HG03342 (cell line): ENCODE results near the gene CDK4.

Source experiments
- ATAC-seq: cut with Tn5 transposase; IDR thresholded peaks from one replicate; pipeline ENCODE4 v1.9.1; 2021; ENCODE audit warnings: mild to moderate bottlenecking, moderate library complexity; ENCODE audit not compliant: unreplicated experiment

The CDK4 gene

DNA sequence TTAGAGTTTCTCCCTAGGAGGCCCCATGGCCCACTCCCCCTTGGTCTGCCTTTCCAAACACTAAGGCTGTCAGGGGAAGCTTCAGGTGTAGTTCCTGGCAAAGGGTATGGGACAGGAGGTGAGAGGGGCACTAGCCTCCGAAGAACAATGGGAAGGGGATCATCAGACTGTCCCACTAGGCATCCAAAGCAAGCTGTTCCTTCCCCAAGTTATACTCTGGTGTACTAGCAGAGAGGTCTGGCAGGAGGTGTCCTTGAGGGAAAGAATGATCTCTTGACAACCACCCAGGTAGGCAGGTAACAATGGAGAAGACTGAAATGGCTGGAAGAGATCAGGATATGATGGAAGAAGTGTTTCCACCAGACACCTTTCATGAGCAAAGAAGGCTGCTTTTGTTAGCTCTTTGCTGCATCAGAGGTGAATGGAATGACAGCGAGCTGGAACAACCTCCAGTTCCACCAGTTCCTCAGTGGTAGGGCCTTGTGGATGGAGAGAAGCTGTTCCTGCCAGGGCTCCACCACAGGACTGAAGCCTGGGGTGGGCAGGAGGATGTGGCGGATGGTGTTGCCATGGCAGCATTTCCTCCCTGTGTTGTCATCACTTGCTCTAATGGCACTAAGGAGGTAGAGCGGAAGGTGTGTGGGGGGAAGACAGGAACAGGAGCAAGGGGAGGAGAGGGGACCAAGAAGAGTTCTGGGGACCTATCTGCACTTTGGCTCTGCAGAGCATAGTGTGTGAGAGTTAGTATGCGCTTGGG is 11.3 kb downstream of the CDK4 start:
- peak; percentile 54 for ATAC-seq

DNA sequence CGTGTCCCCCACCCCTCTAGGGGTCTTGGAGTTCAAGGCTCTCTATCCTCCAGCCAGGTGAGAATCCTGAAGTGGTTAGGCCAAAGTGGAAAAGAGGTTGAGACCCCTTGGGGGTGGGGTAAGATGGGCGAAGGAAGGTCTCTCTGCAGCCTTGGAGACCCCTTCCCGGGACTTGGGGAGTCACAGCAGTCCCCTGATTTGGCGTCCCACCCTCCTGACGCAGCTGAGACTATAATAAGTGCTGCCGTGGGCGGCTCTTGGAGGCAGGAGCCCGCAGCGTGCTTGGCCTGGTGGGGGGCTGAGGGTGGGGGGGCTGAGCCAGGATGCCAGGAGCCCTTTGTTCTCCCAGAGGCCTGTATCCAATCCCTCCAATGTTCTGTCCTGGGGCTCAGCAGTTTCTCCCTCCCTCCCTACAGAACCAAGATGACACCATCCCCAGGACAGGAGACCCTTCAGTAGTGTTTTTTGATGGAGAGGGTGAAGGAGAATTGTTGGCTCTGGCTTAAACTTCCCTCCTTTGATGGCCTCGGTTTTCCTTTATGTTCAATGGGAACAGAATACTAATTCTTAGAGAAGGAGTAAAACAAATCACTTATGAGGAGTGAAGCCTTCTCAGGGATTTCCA is 12.1 kb downstream of the CDK4 start:
- no peak for ATAC-seq

DNA sequence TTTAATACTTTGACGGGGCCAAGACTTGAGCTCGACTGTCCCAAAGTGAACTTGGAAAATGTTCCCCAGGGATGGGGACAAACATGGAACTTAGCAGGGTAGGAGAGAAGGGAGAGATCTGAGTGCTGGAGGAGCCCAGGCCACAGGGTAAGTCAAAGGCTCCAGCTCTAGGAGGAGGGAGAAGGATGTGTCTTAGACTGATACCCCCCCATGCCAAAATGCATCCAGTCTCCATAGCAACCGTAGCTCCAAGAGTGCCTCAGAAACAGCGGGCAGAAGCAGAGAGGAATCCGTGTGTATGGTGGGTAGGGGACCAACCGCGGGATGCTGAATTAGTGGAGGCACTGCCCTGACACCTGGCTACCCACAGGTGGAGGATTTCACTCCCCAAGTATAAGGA is 12.7 kb downstream of the CDK4 start:
- no peak for ATAC-seq

DNA sequence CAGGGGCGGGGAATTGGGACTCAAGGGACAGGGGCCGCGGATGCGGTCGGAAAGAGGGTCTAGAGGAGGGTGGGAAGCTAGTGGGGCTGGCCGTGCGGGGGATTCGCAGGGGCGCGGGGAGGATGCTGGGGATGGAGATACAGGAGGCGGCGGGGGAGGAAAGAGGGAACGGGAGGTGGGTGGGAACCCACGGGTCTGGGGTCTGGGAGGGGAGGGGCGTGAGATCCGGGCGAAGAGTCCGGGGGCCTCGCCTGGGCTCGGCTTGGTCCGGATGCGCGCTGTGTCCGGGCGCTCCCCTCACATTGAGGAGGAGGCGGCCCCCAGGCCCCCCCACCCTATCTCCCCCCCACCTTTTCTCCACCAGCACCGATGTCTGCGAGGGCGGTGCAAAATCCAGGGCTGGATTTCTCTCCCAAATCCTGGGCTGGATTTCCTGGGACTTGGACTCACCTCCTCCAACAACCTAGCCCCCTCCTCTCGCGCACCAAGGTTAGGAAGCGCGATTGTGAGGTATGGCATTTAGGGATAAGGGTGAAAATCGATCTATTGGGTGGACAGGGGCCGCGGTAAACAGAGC is 13.4 kb downstream of the CDK4 start, which contains the start of gene AGAP2:
Gene AGAP2, minus strand, starts transcription at position 82 of the 577 bp plus-strand sequence. CDS start 496 bp downstream, outside the sequence.
- no peak for ATAC-seq

DNA sequence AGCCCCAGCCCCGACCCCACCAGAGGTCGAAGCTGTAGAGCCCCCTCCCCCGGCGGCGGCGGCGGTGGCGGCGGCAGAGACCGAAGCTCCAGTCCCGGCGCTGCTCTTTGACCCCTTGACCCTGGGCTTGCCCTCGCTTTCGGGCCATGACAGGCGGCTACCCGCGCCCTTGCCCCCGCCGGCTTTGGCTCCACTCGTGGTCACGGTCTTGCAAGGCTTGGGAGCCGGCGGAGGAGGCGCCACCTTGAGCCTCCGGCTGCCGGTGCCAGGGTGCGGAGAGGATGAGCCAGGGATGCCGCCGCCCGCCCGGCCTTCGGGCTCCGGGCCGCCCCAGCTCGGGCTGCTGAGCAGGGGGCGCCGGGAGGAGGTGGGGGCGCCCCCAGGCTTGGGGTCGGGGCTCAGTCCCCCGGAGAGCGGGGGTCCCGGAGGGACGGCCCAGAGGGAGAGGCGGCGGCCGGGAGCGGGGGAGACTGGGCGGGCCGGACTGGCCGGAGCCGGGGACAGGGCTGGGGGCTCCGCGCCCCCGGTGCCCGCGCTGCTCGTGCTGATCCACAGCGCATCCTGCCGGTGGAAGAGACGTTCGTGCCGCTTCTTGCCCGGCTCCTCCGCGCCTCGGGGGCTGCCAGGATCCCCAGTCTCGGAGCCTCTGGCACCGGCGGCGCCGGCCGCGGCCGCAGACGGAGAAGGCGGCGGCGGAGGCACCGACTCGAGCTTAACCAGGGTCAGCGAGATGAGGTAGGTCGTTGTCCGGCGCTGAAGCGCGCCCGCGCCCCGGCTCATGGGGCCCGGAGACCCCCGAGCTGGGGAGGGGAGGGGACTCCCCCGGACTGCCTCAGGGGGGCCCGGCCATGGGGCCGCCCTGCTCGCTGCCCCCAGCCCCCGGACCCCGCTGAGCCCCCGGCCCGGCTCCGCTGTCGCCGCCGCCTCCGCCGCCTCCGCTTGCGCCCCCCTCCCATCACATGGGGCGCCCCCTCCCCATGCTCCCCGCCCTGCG is 14.3 kb downstream of the CDK4 start:
- no peak for ATAC-seq

DNA sequence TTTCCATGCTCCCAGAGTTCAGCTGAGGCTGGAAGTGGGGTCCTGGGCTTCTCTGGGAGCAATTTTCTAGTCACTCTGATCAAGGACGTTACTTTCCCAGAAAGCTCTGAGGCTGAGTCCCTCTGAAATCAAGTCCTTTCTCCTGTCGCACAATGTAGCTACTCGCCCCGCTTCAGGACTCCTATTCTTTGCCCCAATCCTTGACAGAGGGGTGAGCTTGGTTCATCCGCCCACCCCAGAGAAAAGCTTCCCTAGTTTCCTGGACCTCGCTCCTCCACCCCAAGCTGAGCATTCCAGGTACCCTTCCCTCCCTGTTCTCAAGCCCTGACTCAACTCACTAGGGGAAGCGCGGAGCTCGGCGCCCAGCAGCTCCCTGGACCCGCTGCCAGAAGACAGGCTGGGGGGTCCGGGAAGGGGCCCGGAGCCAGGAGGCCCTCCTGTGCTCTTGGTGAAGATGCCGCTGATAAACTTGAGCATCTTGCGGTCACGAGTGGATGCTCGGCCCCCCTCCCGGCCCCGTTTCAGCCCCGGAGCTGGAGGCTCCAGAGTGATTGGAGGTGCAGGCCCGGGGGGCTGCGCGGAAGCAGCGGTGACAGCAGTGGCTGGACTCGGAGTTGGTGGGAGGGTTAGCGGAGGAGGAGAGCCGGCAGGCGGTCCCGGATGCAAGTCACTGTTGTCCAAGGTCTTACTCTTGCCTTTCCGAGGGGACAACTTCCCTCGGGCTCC is 15.2 kb downstream of the CDK4 start:
- ATAC-seq, result no peak

DNA sequence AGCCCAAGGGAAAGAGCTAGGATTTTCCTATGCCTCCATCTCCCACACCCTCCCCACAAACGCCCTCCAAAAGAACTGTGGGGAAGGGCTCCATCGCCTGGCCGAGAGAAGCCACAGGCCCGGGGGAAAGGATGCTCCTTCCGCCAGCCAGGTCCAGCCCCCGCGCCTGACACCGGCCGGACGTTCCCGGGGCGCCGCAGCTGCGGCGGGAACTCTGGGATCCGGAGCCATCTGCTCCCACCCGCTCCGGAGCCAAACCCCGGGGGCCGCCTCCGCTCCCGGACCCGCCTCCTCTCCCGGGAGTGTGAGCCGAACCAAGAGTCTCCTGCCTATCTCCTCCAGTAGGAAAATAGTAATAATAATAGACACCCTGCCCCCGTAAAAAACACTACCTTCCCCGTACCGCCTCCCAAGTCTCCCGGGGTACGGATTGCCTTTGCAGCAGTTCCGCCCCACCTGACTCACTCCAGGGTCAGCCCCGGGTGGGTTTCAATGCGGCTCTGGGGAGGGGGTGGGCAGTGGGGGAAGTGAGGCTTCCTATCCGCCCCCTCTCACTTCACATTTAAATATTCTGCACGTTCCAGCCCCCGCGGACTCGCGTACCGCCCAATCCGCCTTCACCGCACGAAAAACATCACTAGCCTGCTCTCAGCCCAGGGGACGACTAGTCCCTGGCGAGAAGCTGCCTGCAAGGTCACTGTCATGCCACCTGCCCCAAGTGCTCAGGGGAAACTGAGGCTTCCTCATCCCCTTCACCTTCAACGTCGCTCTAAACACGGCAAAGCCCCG is 16.0 kb downstream of the CDK4 start:
- no peak for ATAC-seq

DNA sequence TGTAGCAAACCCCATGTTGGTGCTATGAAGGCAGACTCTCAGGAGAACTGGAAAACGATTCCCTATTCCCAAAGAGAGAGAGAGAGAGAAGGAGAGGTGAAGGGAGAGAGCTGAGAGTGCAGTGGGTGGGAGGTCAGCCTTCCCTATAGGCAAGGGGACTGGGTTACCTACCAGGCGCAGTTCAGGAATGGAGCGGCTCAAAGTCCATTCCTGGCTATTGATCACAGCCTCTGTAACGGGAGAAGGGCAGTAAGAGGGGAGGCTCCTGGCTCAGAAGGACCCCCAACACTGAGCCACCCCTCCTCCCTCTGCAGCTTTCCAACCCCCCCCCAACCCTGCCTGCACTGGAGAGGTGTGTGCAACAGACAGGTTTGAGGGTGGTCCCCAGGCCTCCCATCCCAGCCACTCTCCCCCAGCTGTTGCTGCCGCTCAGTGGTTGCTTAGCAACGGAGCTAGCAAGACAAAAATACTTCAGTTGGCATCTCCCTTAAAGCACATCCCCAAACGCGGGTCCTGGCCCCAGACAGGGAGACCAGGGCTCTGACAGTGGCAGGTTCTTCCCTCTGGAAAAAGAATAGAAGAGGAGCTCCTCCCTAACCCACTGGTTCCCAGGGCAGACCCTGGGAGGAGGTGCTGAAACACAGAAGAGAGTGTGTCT is 16.8 kb downstream of the CDK4 start:
- ATAC-seq, result no peak

DNA sequence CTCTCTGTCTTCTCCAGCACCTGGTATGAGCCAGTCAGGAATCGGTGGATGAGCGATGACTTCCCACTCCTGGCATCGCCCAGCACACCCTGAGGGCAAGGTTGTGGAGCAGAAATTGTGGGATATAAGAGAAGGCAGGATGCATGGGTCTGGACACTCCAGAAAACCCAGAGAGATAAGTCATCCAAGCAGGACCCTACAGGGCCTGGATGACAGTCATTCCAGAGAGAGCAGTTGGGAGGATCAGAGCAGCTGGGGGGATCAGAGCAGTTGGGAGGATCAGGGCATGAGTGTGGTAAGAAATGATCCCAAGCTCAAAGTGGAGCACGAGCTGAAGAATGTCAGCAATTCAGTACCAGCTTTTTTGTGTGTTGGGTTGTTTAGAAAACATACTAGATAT is 17.5 kb downstream of the CDK4 start:
- ATAC-seq, result no peak

DNA sequence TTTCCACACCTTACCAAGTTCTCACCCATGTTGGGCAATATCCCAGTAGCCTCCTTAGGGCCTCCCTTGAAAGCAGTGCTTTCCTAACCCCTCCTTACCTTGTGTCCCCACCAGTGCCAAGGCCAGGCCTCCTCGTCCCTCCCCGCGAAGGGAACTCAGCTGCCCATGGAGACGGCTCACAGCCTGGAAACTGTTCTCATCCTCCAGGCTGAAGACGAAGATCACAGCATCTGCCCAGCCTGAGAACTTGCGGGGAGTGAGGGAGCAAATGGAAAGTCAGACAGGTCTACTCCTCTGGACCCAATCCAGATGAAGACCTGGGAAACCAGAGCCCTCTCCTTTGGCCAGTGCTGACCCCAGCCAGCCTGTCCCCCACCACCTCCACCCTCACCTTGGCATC is 18.2 kb downstream of the CDK4 start:
- ATAC-seq, result no peak

DNA sequence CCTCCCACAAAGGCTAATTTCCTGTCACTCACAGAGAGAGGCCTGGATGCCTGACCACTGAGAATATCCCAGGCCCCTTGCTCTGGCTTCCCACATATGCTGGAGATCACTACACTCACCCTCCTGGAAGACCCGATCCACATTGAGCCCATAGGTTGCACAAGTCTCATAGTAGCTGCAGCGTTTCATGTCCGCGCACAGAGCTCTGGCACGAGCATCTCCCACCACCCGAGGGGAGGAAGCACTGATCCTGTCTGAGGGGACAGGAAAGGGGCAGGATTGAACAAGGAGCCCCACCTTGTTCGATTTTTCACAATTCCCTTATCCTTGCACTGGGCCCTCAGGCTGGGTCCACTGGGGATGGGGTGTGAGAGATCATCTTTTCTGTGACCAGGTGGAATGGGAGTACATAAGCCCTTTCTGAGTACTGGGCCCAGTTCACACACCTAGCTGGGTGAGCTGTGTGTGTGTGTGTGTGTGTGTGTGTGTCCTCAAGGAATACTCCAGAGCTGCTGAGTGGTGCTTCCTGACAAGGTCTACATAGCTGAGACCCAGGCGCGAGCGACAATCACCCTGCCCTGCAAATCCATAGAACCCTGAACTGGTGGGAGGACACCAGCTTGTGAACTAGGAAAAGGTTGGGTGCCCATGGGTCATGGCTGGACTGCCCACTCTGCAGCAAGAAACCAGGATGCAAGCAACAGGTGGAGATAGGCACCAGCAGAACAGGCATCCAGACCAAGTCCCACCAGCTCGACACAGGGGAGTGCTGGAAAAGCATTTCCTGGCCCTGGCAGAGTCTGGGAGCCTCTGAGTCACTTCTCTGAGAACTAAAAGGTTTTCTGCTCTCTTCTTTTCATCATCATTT is 19.1 kb downstream of the CDK4 start:
- no peak for ATAC-seq

DNA sequence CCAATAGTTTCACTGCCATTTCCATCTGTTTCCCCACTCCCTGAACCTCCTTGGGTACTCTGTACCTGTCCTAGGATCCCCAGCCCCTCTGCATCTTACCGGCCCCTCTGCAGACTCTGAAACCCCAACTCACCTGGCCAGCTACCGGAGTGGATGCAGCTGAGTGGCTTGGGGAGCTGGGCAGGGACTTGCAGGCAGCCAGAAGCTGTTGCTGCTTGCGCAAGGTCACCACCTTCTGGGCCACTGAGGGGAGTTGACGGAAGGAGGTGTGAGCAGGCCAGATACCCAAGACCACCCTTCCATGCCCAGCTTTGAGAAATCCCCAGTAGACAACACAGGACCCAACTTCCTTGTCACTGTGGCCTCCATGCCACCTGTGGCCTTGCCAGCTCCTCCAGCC is 19.8 kb downstream of the CDK4 start:
- no peak for ATAC-seq

DNA sequence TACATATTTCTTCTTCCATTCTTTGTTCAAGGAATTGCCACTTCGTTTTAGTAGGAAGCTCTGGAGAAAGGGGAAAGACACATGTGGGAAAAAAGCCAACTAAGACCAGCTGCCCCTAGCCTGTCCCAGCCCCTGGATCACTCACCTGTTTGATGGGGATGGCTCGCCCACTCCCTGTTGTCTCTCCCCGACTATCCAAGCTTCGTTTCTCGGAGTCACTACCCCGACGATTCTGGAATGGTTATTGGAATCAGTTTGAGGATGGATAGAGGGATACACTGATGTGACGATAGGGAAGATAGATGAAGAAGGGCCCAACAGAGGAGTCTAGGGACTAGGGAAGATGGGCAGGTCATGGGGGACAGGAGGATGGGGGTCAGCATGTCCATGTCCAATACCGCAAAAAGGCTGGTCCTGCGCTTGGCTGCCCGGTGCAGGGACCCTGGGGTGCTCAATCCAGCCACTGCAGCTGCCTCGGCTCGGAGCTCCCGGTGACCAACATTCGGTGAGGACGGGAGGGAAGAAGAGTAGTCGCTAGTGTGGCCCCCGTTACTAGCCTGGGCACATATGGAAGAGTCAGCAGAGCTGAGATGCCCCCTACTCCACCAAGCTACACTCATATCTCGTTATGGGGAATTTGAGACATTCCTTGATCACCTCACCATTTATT is 20.6 kb downstream of the CDK4 start:
- no peak for ATAC-seq

DNA sequence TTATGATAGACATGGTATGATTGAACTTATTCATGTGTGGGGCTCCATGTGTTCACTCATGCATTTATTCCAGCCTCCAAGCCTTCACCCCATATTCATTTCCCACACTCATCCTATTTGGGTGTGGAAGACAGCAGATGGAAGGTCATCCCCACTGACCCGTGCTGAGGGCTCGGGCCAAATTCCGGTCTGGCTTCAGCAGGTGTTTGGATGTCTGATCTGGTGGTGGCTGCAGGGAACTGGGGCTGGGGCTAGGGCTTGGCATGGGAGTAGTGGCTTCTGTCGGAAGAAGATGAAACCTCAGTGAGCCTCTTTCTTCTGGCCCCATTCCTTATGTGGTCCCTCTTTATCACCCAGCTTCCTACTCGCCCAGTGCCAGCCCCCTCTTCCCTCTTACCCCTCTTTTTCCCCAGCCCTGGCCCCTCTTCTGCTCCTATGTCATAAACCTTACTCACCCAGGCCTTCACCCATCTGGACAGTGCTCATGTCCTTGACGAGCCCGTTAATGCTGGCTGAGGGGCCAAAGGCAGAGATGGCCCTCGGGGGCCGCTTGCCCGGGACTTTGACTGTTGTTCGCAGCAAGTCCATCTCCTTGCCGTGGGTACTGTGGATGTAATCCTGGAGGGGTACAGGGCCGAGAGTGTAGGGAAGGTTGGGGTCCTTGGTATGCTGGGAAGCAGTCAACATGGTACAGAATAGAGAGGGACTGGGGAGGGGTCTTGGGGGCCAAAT is 21.6 kb downstream of the CDK4 start:
- no peak for ATAC-seq

DNA sequence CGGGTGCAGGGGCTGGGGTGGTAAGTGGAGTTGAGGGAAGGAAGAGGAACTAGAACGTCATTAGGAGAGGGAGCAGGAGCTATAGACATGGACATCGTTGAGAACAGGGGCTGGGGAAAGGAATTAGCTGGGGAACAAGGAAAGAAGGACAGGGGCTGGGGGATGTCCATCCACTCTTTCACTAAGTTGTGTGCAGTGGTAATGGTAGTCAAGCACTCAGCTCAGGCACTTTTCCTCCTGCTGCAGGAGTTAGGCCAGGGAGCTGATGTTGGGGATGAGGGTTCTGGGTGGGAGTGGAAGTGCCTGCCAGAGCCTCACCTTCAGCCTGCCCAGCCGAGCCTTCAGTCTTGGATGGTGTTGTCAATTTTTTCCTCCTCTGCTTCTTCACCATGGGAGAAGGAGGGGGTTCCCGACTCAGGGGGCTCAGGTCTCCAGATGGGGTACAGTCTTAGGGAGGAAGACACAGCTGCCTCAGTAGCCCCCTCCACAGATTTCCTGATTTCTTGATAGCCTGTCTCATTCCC is 22.7 kb downstream of the CDK4 start:
- no peak for ATAC-seq

DNA sequence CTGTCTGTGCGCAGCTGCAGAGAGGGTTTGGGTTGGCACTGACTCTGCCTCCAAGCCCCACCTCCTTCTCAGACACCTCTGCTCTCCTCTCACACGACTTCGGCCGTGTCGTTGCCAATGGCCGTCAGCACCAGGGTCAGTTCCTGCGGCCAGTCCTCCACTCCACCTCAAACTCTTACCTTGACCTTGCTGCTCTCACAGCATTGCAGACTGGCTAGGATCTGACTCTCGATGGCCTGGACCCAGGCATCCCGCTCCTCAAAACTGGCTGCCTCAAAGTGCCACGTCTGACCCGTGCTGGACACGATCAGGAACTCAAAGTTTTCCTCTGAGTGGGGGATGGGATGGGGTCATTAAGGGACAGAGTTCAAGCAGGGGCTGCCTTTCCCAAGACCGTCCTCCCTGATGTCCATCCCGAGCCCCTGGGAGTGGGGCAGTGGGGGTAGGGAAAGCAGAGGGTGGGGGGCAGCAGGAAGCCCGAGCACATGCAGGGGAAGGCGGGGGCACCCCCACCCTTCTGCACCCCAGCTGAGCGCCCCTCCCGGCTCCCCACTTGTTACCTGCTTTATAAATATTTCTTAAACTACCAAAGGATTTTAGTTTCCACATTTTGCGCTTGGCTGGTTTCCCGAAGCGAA is 24.2 kb downstream of the CDK4 start:
- ATAC-seq, result no peak
